Chondrocyte (in vitro differentiated cells): Measurements from ENCODE around the gene NEGR1. TPM values are rescaled to one million over a fixed set of nuclear protein-coding genes. Genes with fewer than 3 reads are reported as not detected.

ENCODE experiments used
- DNase-seq: peaks from one replicate; pipeline ENCODE4 v3.0.0; 2021; ENCODE audit warnings: mixed read lengths, low spot score
- H3K27ac Mint-ChIP-seq: one replicate; pipeline ENCODE4 v1.8.0; 2021; ENCODE audit warnings: mild to moderate bottlenecking, moderate library complexity, mixed read lengths; ENCODE audit not compliant: unreplicated experiment
- H3K27me3 Mint-ChIP-seq: 2 replicates; pipeline ENCODE4 v1.8.0; 2021; ENCODE audit warnings: low read depth, mixed read lengths
- H3K36me3 Mint-ChIP-seq: 2 replicates; pipeline ENCODE4 v1.8.0; 2021; ENCODE audit warnings: low read depth, mixed read lengths
- H3K4me1 Mint-ChIP-seq: 2 replicates; pipeline ENCODE4 v1.8.0; 2021; ENCODE audit warnings: low read depth, mild to moderate bottlenecking, mixed read lengths
- H3K4me3 Mint-ChIP-seq: one replicate; pipeline ENCODE4 v1.8.0; 2021; ENCODE audit warnings: mild to moderate bottlenecking, moderate library complexity, mixed read lengths; ENCODE audit not compliant: unreplicated experiment
- H3K9me3 Mint-ChIP-seq: 2 replicates; pipeline ENCODE4 v1.8.0; 2021; ENCODE audit warnings: low read depth, mixed read lengths
- CTCF ChIP-seq: fragments of 200-600 bp; sonication (generic); IDR thresholded peaks from 2 replicates; pipeline ENCODE4 v1.5.0; 2021; ENCODE audit warnings: antibody characterized with exemption, mild to moderate bottlenecking, moderate library complexity
- total RNA-seq: library from RNA; stranded (reverse); gene quantifications from 3 replicates; pipeline ENCODE4 v1.2.1, GENCODE V29; 2021

Gene NEGR1
- total RNA-seq, 1 donor from 2014 or later: 7.7 TPM

- Mint-ChIP-seq H3K27ac (no peak overlapping the region), H3K4me1 (no peaks in the 10 kb centered on the region), H3K4me3 (no peak overlapping the region), H3K36me3 (no peaks in the 10 kb centered on the region), H3K27me3 (no peaks in the 10 kb centered on the region), H3K9me3 (no peaks in the 10 kb centered on the region)
- no peak for DNase-seq
- no peak for TF ChIP-seq CTCF
Measured at GRCh38 chr1:71572038-71572437, 710.3 kb downstream of the NEGR1 start.

GRCh38 chr1:71566413-71566812, 715.9 kb downstream of the NEGR1 start:
- Mint-ChIP-seq H3K27me3 (no peaks in the 10 kb centered on the region), H3K4me3 (no peak overlapping the region), H3K36me3 (no peaks in the 10 kb centered on the region), H3K4me1 (peaks cover 10% of the 10 kb centered on the region), H3K9me3 (no peaks in the 10 kb centered on the region), H3K27ac (no peak overlapping the region)
- DNase-seq: no peak
- no peak for TF ChIP-seq CTCF

- Mint-ChIP-seq H3K4me1 (peaks cover 12% of the 10 kb centered on the region), H3K4me3 (no peak overlapping the region), H3K27ac (no peak overlapping the region), H3K36me3 (no peaks in the 10 kb centered on the region), H3K9me3 (no peaks in the 10 kb centered on the region), H3K27me3 (no peaks in the 10 kb centered on the region)
- TF ChIP-seq CTCF: no peak
- no peak for DNase-seq
Measured at GRCh38 chr1:71565831-71566230, 716.5 kb downstream of the NEGR1 start.

- no peak overlapping the region for H3K4me3 Mint-ChIP-seq
- H3K4me1 Mint-ChIP-seq: peaks cover 12% of the 10 kb centered on the region
- no peak for DNase-seq
- no peak for TF ChIP-seq CTCF
- H3K9me3 Mint-ChIP-seq: no peaks in the 10 kb centered on the region
- no peak overlapping the region for H3K27ac Mint-ChIP-seq
- no peaks in the 10 kb centered on the region for H3K27me3 Mint-ChIP-seq
- no peaks in the 10 kb centered on the region for H3K36me3 Mint-ChIP-seq
Measured at GRCh38 chr1:71565262-71565661, 717.1 kb downstream of the NEGR1 start.

GRCh38 chr1:71562298-71562697, 720.0 kb downstream of the NEGR1 start:
- DNase-seq: no peak
- TF ChIP-seq CTCF: no peak
- Mint-ChIP-seq H3K4me3 (no peak overlapping the region), H3K27me3 (no peaks in the 10 kb centered on the region), H3K36me3 (no peaks in the 10 kb centered on the region), H3K27ac (no peak overlapping the region), H3K4me1 (peaks cover 16% of the 10 kb centered on the region), H3K9me3 (no peaks in the 10 kb centered on the region)
